HS-27A (cell line): ENCODE data around the gene ZDHHC5.

Source experiments
- DNase-seq: peaks from one replicate; pipeline ENCODE4 v3.0.0-alpha.2; 2012; ENCODE audit warnings: low read depth, missing footprints

Gene ZDHHC5

DNA sequence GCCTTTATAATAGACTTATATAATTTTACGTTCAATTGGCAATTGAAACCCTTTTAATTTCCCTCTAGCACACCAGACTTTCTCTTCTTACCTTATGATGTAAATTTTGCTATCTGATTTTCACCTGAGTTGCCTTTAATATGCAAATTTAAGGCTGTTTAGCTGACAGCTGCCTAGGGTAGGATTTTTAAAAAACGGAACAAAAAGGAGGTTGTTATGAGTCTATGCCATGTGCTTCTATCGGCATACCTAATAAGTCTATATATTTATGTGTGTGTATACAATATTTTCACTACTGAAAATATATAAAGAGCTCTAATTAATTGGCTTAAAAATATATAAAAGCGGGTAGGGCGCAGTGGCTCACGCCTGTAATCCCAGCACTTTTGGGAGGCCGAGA lies 61.6 kb downstream of the ZDHHC5 start:
- no peak for DNase-seq

DNA sequence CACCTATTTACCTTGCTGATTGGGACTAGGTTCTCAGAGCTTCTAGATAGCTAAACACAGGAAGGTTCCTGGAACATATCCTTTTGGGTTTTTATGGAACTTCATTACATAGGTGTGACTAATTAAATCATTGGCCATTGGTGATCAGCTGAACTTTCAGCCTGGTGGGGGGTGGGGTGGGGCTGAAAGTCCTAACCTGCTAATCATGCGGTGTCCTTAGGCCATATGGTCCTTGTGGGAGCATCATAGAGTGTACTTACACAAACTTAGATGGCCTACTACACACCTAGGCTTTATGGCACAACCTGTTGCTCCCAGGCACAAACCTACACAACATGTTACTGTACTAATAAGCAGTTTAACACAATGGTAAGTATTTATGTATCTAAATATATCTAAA lies 64.7 kb downstream of the ZDHHC5 start:
- no peak for DNase-seq

- no peak for DNase-seq
These were observed 67.8 kb downstream of the ZDHHC5 start for GRCh38 chr11:57735619-57736298.

GRCh38 chr11:57741132-57742086 lies 73.5 kb downstream of the ZDHHC5 start, which contains the start of gene SELENOH:
Gene SELENOH (plus strand): TSS chr11:57741491. CDS start chr11:57741596, 105 bp downstream.
- DNase-seq = peak; percentile 91

DNA sequence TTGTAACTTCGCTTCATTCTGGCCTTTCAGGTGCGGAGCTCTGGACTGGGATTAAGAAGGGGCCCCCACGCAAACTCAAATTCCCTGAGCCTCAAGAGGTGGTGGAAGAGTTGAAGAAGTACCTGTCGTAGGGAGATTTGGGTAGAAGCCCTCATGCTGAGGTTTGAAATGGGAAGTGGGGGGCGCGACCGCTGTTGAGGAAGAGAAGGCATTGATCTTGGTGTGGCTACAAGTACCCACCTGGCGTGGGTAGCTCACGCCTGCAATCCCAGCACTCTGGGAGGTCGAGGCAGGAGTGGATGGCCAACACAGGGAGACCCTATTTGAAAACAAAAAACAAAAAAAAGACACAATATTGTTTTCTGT lies 74.2 kb downstream of the ZDHHC5 start:
- DNase-seq = no peak

GRCh38 chr11:57744357-57744756 lies 76.4 kb downstream of the ZDHHC5 start:
- DNase-seq = no peak

- DNase-seq = no peak
These were observed 77.3 kb downstream of the ZDHHC5 start for GRCh38 chr11:57745206-57745605.

DNA sequence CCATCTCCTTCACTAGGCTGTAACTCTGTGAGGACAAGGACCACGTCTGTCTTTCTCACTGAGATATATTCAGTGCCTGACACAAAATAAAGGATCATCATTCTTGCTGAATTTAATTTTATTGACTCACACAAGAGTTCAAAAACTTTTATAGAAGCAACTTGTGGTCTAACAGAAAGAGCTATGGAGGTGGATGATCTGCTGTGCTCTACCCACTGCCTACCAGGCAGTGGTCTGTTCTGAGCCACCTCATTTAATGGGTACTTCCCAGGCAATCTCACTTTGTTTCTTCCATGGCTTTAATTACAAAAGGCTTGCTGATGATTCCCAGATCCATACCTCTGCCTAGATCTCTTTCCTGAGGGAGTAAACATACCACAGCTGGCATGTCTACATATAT lies 79.0 kb downstream of the ZDHHC5 start:
- DNase-seq = no peak
